ENCODE measurements around the gene GAB2.

Gene GAB2

GRCh38 chr11:78197816-78198215 is 219.8 kb downstream of the GAB2 start:
- no peak overlapping the region for H3K4me3 Mint-ChIP-seq

GRCh38 chr11:78196661-78197091 is 220.9 kb downstream of the GAB2 start:
- Mint-ChIP-seq H3K27me3 (ENCODE audit: low read depth, poor library complexity) (peaks cover 3% of the 10 kb centered on the region), H3K36me3 (ENCODE audit: low read depth) (peaks cover 1% of the 10 kb centered on the region), H3K4me1 (peaks cover 33% of the 10 kb centered on the region), H3K27ac (no peak overlapping the region), H3K9me3 (no peaks in the 10 kb centered on the region), H3K4me3 (no peak overlapping the region)
- TF ChIP-seq CTCF (IDR thresholded peaks at IDR 0.05): no peak
- DNase-seq: no peak

More at GRCh38 chr11:78197816-78198215, 219.8 kb downstream of the GAB2 start:
- Mint-ChIP-seq H3K4me1 (peaks cover 25% of the 10 kb centered on the region), H3K9me3 (no peaks in the 10 kb centered on the region), H3K36me3 (ENCODE audit: low read depth) (peaks cover 9% of the 10 kb centered on the region), H3K27me3 (ENCODE audit: low read depth, poor library complexity) (peaks cover 2% of the 10 kb centered on the region), H3K27ac (no peak overlapping the region)
- no peak for DNase-seq
- TF ChIP-seq CTCF (IDR thresholded peaks at IDR 0.05): no peak

GRCh38 chr11:78195917-78196560 is 221.6 kb downstream of the GAB2 start:
- no peak for TF ChIP-seq CTCF (IDR thresholded peaks at IDR 0.05)
- no peaks in the 10 kb centered on the region for H3K36me3 Mint-ChIP-seq (ENCODE audit: low read depth)
- H3K9me3 Mint-ChIP-seq: no peaks in the 10 kb centered on the region
- no peak overlapping the region for H3K4me3 Mint-ChIP-seq
- H3K27ac Mint-ChIP-seq: peak overlapping the region; percentile 64
- H3K4me1 Mint-ChIP-seq: peaks cover 36% of the 10 kb centered on the region
- peaks cover 6% of the 10 kb centered on the region for H3K27me3 Mint-ChIP-seq (ENCODE audit: low read depth, poor library complexity)
- no peak for DNase-seq

- H3K36me3 Mint-ChIP-seq (ENCODE audit: low read depth): no peaks in the 10 kb centered on the region
- peaks cover 7% of the 10 kb centered on the region for H3K27me3 Mint-ChIP-seq (ENCODE audit: low read depth, poor library complexity)
- H3K4me3 Mint-ChIP-seq: no peak overlapping the region
- no peak overlapping the region for H3K27ac Mint-ChIP-seq
- H3K4me1 Mint-ChIP-seq: peaks cover 48% of the 10 kb centered on the region
- DNase-seq: no peak
- no peak for TF ChIP-seq CTCF (IDR thresholded peaks at IDR 0.05)
- H3K9me3 Mint-ChIP-seq: no peaks in the 10 kb centered on the region
Measured at GRCh38 chr11:78194490-78194889, 223.1 kb downstream of the GAB2 start.

GRCh38 chr11:78193806-78194205 is 223.8 kb downstream of the GAB2 start:
- Mint-ChIP-seq H3K36me3 (ENCODE audit: low read depth) (no peaks in the 10 kb centered on the region), H3K4me1 (peaks cover 50% of the 10 kb centered on the region), H3K27ac (no peak overlapping the region), H3K4me3 (no peak overlapping the region), H3K9me3 (no peaks in the 10 kb centered on the region), H3K27me3 (ENCODE audit: low read depth, poor library complexity) (peaks cover 7% of the 10 kb centered on the region)
- no peak for TF ChIP-seq CTCF (IDR thresholded peaks at IDR 0.05)
- DNase-seq: no peak

- TF ChIP-seq CTCF (IDR thresholded peaks at IDR 0.05): no peak
- Mint-ChIP-seq H3K36me3 (ENCODE audit: low read depth) (no peaks in the 10 kb centered on the region), H3K4me3 (no peak overlapping the region), H3K27me3 (ENCODE audit: low read depth, poor library complexity) (peaks cover 7% of the 10 kb centered on the region), H3K27ac (peak overlapping the region; percentile 39), H3K9me3 (no peaks in the 10 kb centered on the region), H3K4me1 (peaks cover 53% of the 10 kb centered on the region)
- DNase-seq: no peak
Measured at GRCh38 chr11:78192911-78193351, 224.7 kb downstream of the GAB2 start.

Measured in nephron progenitor cell (in vitro differentiated cells).